Measurements from ENCODE around the gene S100A1. TPM values are rescaled to one million over a fixed set of nuclear protein-coding genes. Genes with fewer than 3 reads are reported as not detected.

S100A1 gene
- total and polyA plus RNA-seq, 10 of the 15 experiments (the other 5 are each of a cell fraction or from before 2014, with no cell fraction given): 0.13 to 0.29 TPM; not detected in 8

DNA sequence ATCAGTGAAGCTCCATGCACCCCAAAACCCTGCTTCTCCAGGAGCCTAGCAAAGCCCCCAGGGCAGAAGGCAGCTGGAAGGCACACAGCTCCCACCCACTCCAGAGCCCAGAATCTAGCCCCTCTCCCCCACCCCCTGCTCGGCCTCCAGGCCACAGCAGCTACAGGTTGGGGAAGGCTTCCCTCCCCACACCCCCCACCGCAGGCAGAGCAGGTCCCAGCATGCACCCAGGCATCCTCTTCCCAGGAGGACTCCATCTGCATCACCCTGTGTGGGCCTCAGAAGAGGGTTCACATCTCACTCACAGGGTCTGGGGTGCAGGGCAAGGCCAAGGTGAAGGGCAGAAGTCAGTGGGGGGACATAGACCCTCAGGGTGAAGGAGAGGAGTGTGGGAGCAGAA, 12.8 kb upstream of the S100A1 start:
- ChIA-PET RAD21 (ENCODE audit: unreplicated experiment) (interaction anchor here (0.6 to 6.2 kb wide), 6 partner anchors 11 to 105 kb away, joined by 3 to 60 read pairs (median 6); partner anchors contain the start of gene S100A13), CTCF (interaction anchor here (1.1 to 7.8 kb wide), 9 partner anchors 8 to 120 kb away, joined by 3 to 106 read pairs (median 11); partner anchors contain the start of genes S100A1 and S100A13), POLR2A (interaction anchor here (1.4 kb wide), 1 partner anchor 9 kb away, joined by 4 read pairs; no protein-coding TSS in a partner anchor), SMC1A (ENCODE audit: uncharacterized antibody, unreplicated experiment) (interaction anchor here (0.8 to 5.0 kb wide), 11 partner anchors 11 to 95 kb away, joined by 3 to 36 read pairs (median 4); partner anchors contain the start of genes CHTOP, S100A1 and S100A13)
- no peaks in the 10 kb centered on the region for H4K20me1 ChIP-seq (ENCODE audit: control insufficient read depth, insufficient read depth)
- H3K9me3 ChIP-seq (replicated peaks; ENCODE audit: control insufficient read depth, insufficient read depth, low read length): no peaks in the 10 kb centered on the region
- 45% methylated on average over 2 of the region's 2 CpGs for WGBS (ENCODE audit: insufficient coverage, insufficient replicate concordance, low lambda C conversion rate, missing lambda C conversion rate)
- H3K4me2 ChIP-seq (ENCODE audit: control insufficient read depth, insufficient read depth): no peak overlapping the region
- intact Hi-C loops (cut with micrococcal nuclease; ENCODE audit: unreplicated experiment): no loop called here
- H3K4me3 ChIP-seq: no peak overlapping the region
- ATAC-seq (no peak), FAIRE-seq (no peak), DNase-seq (ENCODE audit: low read depth, low spot score) (no peak)
- H3K79me2 ChIP-seq (ENCODE audit: control insufficient read depth, insufficient read depth, low read length): no peaks in the 10 kb centered on the region
- no peaks in the 10 kb centered on the region for H3K36me3 ChIP-seq (ENCODE audit: control insufficient read depth in 2 of 2, insufficient read depth in 2 of 2, low read length in 1 of 2)
- peaks cover 14% of the 10 kb centered on the region for H3K4me1 ChIP-seq (ENCODE audit: control insufficient read depth, insufficient read depth, low read length)
- H3K27ac ChIP-seq (ENCODE audit: control insufficient read depth, insufficient read depth): no peak overlapping the region
- in situ Hi-C loops (cut with MboI): no loop called here
- no peaks in the 10 kb centered on the region for H3K27me3 ChIP-seq (replicated peaks in 1 of 2; ENCODE audit: control insufficient read depth in 2 of 2, insufficient read depth in 2 of 2, low read length in 1 of 2)
- H2AFZ ChIP-seq (ENCODE audit: control insufficient read depth, low read depth, low read length): no peak overlapping the region
- TF ChIP-seq, protein P1, sequence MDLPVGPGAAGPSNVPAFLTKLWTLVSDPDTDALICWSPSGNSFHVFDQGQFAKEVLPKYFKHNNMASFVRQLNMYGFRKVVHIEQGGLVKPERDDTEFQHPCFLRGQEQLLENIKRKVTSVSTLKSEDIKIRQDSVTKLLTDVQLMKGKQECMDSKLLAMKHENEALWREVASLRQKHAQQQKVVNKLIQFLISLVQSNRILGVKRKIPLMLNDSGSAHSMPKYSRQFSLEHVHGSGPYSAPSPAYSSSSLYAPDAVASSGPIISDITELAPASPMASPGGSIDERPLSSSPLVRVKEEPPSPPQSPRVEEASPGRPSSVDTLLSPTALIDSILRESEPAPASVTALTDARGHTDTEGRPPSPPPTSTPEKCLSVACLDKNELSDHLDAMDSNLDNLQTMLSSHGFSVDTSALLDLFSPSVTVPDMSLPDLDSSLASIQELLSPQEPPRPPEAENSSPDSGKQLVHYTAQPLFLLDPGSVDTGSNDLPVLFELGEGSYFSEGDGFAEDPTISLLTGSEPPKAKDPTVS (IDR thresholded peaks at IDR 0.05; ENCODE audit: low read depth, low read length): no peak
- TF ChIP-seq YBX1 (IDR thresholded peaks at IDR 0.05) (no peak), CHD4 (IDR thresholded peaks at IDR 0.05) (no peak), LARP7 (IDR thresholded peaks at IDR 0.05) (no peak), RUNX3 (IDR thresholded peaks at IDR 0.05; ENCODE audit: low read length) (no peak), JUND (IDR thresholded peaks at IDR 0.05; ENCODE audit: low read depth, low read length) (no peak), ETV6 (conservative IDR thresholded peaks at IDR 0.05 in 1 of 2, IDR thresholded peaks at IDR 0.05 in 1 of 2; ENCODE audit: borderline replicate concordance in 1 of 2, low read depth in 1 of 2) (no peak), EP300 (IDR thresholded peaks at IDR 0.05; ENCODE audit: borderline replicate concordance in 1 of 2, control insufficient read depth in 1 of 2, low read depth in 2 of 2, low read length in 2 of 2) (no peak), NFYB (IDR thresholded peaks at IDR 0.05; ENCODE audit: insufficient read depth, low read depth, low read length) (no peak), HDGF (IDR thresholded peaks at IDR 0.05) (no peak), SMC3 (IDR thresholded peaks at IDR 0.05; ENCODE audit: borderline replicate concordance, low read length) (no peak), ZNF622 (IDR thresholded peaks at IDR 0.05) (no peak), POU2F2 (IDR thresholded peaks at IDR 0.05; ENCODE audit: borderline replicate concordance, low read depth, low read length) (no peak), BMI1 (IDR thresholded peaks at IDR 0.05; ENCODE audit: borderline replicate concordance) (no peak)
- TF ChIP-seq, protein P2, sequence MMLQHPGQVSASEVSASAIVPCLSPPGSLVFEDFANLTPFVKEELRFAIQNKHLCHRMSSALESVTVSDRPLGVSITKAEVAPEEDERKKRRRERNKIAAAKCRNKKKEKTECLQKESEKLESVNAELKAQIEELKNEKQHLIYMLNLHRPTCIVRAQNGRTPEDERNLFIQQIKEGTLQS (IDR thresholded peaks at IDR 0.05; ENCODE audit: borderline replicate concordance, extremely low read depth, low read depth, low read length): no peak
- TF ChIP-seq, protein P3, sequence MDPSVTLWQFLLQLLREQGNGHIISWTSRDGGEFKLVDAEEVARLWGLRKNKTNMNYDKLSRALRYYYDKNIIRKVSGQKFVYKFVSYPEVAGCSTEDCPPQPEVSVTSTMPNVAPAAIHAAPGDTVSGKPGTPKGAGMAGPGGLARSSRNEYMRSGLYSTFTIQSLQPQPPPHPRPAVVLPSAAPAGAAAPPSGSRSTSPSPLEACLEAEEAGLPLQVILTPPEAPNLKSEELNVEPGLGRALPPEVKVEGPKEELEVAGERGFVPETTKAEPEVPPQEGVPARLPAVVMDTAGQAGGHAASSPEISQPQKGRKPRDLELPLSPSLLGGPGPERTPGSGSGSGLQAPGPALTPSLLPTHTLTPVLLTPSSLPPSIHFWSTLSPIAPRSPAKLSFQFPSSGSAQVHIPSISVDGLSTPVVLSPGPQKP (IDR thresholded peaks at IDR 0.05; ENCODE audit: low read depth, low read length): no peak
- no TSS peak for BruUV-seq (replicated peaks)
- no peak overlapping the region for H3K9ac ChIP-seq (ENCODE audit: control insufficient read depth, insufficient read depth, low read length)
